ENCODE results near the gene CCDC154.

Gene CCDC154

GRCh38 chr16:1437606-1438005 lies 6.8 kb downstream of the CCDC154 start:
- no peak for DNase-seq

DNA sequence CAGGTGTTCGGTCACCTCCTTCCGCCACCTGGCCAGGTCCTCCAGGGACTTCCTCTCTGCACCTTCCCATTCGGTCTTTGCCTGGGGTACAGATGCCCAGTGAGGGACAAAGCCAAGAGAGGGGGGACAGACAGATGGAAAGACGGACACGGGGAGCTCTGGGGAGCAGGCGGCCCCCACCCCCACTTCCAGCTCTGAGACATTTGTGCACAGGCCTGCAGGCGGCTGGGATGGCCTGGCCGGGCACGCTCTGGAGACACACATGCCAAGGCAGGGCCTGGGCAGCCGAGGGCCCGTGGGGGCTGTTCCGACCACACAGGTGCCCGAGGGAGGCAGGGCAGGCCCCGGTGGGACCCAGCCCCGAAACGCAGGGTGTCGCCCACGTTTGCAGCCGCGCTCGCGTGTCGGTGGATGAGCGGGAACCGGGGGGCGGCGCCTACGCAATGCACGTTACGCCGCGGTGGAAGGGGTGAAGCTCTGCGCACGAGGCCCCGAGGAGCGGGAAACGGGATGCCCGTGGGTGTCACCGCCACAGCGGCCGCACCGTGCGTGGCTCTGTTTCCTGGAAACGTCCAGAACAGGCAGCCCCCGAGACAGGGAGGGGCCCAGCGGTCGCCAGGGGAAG lies 7.5 kb downstream of the CCDC154 start:
- DNase-seq = no peak

DNA sequence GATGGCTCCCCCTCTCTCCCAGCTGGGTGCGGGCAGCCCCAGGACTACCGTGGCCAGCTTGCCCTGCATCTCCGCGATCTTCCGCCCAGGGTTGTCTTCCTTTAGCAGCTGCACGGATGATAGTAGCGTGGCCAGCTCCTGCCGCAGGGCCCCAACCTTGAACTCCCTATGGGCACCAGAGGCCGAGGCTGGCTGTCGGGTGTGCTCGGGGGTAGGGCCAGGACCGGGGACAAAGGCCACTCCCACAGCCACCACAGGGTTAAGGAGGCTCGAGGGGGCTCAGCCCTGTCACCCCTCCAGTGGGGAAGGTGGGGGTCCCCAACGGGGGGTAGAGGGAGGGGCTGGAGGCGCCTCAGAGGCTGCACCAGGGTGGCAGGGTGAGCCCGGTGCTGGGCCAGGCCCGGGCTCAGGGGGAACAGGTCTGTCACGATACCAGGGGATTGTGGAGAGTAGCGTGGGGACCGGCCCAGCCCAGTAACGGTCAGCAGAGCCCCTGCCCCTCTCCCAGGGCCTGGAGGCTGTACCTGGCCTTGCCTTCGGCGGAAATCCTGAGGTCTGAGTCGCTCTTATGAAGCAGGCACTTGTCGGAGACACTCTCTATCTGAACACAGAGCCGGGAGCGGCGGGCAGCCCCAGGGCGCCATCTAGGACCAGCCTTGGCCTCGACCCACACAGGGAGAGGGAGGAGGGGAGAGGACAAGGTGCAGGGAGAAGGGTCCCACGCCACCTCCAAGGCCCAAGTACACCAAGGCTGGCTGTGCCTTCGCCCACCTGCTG lies 8.2 kb downstream of the CCDC154 start:
- no peak for DNase-seq

DNA sequence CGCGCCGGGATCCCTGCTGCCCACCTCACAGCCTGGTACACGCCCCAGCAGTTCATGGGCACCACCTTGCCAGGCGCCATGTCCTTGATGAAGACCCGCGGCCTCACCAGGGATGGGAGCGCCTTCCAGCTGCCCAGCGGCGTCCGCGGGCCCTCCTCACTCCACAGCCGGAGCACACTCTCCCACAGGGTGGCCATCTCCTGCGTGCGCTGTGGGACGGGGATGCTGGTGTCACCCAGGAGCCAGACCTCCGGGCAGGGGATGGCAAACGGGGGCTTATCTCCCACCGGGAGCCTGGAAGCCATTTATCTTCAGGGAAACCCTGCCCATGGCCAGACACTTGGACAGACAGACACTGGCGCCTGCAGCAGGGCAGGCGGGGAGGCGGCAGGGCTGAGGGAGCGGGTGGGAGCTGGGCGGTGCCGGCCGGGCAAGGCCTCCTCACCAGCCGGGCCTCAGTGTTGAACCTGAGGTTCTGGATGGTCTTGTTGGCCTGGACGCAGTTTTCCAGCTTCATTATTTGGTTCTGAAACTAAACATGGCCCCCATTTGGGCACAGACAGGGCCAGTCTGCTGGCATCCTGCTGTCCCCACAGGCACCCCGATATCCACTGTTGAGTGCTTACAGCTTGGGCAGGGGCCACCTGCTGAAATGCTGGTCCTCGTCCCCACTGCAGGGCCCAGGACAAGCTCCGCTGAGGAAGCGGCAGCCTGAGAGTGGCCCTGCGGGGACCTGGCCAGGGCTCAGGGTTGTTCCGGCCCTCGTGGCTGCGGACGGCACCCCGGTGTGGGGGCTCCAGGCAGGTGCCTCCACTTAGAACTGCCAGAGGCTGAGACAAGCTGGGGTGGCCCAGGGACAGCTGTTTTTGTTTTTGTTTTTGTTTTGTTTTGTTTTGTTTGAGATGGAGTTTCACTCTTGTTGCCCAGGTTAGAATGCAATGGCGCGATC lies 9.4 kb downstream of the CCDC154 start:
- no peak for DNase-seq

DNA sequence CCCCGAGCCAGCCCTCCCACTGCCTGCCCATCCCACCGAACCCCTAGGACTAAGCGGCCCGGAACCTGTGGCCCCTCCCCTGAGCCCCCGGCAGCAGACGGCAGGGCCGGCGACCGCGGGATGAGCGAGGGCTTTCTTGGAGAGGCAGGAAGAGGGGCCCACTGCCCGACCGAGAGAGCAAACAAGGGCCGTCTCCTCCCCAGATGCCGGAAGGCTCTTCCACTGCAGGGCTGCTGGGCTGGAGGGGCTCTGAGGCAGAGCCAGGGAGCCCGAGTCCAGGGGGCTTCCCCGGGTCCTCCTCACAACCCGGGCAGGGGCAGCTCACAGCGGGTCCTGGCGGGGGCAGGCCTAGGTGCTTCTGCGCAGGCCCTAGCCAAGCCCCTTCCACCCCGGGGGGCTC lies 10.6 kb downstream of the CCDC154 start:
- no peak for DNase-seq

- DNase-seq = no peak
Measured at GRCh38 chr16:1433263-1433560, 11.1 kb downstream of the CCDC154 start.

GRCh38 chr16:1432388-1433262 lies 11.7 kb downstream of the CCDC154 start:
- no peak for DNase-seq

- DNase-seq = no peak
Measured at GRCh38 chr16:1431497-1432270, 12.7 kb downstream of the CCDC154 start.

- no peak for DNase-seq
Measured at GRCh38 chr16:1430759-1431496, 13.4 kb downstream of the CCDC154 start, which contains the start of gene PERCC1. TSS of gene PERCC1 (plus strand) at chr16:1431078. CDS start at chr16:1432594, 1,516 bp downstream.

- no peak for DNase-seq
Measured at GRCh38 chr16:1430214-1430758, 14.1 kb downstream of the CCDC154 start.

- DNase-seq = no peak
Measured at GRCh38 chr16:1429631-1430030, 14.7 kb downstream of the CCDC154 start.

GRCh38 chr16:1429012-1429411 lies 15.3 kb downstream of the CCDC154 start:
- DNase-seq = no peak

DNA sequence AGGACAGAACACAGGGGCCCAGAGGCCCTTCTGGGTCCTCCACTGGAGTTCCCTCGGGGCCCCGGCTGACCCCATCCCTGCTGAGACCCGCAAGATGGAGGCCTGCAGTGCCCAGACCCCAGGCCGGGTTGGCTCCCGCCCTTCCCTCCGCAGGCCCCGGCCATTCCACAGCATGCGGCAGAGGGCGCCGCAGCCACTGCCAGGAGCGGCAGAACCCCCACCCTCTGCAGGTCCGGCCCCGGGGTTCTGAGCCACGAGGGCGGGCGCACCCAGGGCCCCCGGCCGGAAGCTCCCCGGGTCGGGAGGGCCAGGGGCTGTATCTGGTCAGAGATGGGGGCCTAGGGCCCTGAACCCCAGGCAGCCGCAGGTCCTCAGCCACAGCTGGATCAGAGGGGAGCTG lies 15.8 kb downstream of the CCDC154 start:
- DNase-seq = peak; percentile 13 to 43

GRCh38 chr16:1427473-1428461 lies 16.6 kb downstream of the CCDC154 start:
- DNase-seq = no peak

GRCh38 chr16:1426734-1427471 lies 17.5 kb downstream of the CCDC154 start:
- DNase-seq = no peak

GRCh38 chr16:1425616-1426370 lies 18.6 kb downstream of the CCDC154 start:
- DNase-seq = no peak

GRCh38 chr16:1424028-1424427 lies 20.3 kb downstream of the CCDC154 start:
- no peak for DNase-seq

GRCh38 chr16:1422076-1422475 lies 22.3 kb downstream of the CCDC154 start:
- DNase-seq = no peak
